NCI-H69 (cell line): ENCODE measurements around the gene FNBP1L.

Experiments
- DNase-seq: peaks from one replicate; lab custom pipeline; 2025; lab: John Stamatoyannopoulos, UW

Gene FNBP1L

GRCh38 chr1:93489756-93490155 is 41.8 kb downstream of the FNBP1L start:
- no peak for DNase-seq

GRCh38 chr1:93490357-93490756 is 42.4 kb downstream of the FNBP1L start:
- no peak for DNase-seq

DNA sequence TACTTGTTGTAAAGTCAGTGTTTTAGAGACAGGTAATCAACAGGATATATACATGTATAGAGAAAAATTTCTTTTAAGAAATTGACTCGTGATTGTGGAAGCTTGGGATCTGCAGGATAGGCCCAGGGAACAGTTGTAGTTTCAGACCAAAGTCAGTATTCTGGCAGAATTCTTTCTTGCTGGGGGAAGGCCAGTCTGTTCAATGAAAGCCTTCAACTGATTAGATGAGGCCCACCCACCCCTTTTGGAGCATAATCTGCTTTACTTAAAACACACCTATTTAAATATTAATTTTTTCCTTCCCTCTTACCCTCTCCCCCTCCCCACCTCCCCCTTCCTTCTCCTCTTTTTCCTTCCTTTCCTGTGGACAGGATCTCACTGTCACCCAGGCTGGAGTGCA is 48.0 kb downstream of the FNBP1L start:
- DNase-seq: no peak

DNA sequence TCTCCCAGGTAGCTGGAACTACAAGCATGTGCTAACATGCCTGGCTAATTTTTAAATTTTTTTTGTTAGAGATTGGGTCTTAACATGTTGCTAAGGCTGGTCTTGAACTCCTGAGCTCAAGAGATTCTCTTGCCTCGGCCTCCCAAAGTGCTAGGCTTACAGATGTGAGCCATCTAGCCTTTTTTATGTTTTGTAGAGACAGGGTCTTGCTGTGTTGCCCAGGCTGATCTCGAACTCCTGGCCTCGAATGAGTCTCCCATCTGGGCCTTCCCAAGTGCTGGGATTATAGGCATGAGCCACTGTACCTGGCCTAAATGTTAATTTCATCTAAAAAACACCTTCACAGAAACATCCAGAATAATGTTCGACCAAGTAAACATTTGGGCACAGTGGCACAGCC is 48.6 kb downstream of the FNBP1L start:
- no peak for DNase-seq

DNA sequence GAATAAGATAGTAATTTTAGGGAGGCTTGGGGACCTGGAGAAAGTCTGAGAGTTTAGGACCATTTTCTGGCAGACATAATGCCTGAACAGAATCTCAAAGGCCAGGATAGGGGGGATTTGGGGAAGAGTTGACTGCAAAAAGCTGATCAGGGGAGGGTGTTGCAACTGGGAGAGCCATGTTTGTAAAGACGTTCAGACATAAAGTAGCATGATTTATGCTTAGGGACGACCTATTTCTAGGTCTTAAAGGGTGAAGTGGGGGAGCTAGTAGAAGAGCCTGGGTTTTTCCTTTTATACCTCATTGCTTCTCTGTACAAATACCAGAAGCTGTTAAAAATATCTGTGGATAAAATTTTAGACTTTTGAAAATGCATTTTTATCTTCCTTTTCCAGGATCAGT is 51.2 kb downstream of the FNBP1L start:
- DNase-seq: no peak

DNA sequence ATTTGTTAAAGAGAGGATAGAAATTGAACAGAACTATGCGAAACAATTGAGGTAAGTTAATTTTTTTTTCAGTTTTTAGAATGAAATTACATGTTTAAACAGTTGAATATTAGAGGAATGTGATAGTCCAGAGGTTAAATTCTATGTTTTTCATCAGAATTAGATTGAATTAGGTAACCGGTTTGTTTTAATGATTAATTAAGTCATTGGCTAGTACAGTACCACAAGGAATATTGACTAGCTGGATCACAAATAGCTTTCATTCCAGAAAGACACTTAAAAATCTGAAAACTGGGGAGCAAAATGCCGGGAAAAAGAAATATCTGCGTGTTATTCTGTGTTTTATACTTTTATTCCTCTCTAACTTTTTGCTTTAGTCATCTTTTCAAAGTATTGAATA is 51.6 kb downstream of the FNBP1L start:
- DNase-seq: no peak

- DNase-seq: no peak
Measured at GRCh38 chr1:93500275-93500674, 52.4 kb downstream of the FNBP1L start.

DNA sequence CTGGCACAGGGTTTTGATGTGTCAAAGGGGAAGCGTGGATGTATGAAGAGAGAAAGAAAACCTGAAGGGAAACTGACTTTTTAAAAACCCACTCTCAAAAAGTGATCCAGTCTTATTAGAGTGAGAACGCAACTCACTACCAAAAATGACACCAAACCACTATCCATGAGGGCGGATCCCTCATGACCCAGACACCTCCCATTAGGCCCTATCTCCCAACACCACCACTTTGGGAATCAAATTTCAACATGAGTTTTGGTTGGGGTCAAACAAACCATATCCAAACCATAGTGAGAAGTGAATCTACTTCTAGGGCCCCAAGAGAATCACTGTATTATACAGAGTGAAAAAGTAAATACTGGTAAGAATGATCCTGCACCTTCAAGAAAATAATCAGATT is 53.5 kb downstream of the FNBP1L start:
- no peak for DNase-seq

- DNase-seq: no peak
Measured at GRCh38 chr1:93501829-93502369, 54.0 kb downstream of the FNBP1L start.

DNA sequence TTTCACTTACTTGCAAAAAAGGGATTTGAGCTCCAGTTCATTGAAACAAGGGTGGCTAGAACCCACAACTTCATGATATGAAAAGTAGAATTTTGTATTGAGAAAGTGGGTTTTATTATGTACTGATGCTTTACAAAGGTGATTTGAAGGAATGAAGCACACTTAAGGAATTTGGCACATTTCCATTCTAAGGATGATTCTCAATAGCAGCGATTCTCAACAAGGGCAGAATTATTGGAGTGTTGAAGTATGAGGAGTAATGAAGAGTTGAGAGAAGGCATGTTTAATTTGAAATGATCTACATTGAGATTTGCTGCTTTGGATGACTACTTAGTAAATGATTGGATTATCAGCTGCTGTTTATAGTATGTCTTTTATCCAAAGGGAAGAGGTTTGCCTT is 54.7 kb downstream of the FNBP1L start:
- no peak for DNase-seq

GRCh38 chr1:93503163-93503562 is 55.2 kb downstream of the FNBP1L start:
- no peak for DNase-seq

GRCh38 chr1:93503816-93504215 is 55.9 kb downstream of the FNBP1L start:
- DNase-seq: no peak

DNA sequence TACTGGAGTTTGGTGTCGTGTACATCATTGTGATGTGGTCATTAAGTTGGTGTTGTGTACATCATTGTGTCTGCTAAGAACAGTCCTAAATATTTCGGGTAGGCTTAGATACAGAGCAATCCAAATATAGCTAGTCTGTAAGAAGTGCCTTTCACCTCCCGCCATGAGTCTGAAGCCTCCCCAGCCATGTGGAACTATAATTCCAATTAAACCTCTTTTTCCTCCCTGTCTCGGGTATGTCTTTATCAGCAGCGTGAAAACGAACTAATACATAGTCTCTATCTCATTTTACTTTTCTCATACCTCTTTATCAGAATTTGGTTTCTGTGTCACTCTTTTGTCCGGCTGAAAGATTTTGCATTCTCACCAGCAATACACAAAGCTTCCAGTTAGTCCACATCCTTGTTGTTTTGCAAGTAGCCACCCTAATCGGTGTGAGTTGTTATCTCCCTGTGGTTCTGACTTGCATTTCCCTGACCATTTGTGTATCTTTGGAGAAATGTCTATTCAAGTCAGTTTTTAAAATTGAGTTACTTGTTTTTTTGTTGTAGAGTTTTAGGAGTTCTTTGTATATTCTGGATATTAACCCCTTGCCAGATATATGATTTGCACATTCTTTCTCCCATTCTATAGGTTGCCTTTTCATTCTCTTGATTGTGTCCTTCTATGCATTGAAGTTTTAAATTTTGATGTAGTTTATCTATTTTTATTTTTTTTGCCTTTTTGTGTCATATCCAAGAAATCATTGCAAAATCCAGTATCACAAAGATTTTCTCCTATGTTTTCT is 56.5 kb downstream of the FNBP1L start:
- DNase-seq: no peak

DNA sequence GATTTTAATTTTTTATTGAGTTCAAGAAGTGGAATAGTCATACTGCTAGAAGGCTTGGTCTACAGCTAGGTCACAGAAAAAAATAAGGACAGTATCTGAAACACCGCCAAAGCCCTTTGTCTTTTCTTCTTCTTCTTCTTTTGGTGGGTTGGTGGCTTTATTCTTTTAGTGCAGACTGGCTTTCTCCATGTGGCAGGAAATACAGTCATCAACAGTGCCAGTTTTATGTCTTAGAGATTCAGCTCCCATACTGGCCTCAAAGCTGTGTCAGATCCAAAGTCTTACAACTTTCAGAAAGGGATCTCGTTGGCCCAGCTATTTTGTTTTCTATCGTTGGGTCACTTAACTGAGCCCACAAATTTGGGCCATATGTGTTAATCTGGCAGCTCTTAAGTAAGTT is 58.2 kb downstream of the FNBP1L start:
- no peak for DNase-seq

DNA sequence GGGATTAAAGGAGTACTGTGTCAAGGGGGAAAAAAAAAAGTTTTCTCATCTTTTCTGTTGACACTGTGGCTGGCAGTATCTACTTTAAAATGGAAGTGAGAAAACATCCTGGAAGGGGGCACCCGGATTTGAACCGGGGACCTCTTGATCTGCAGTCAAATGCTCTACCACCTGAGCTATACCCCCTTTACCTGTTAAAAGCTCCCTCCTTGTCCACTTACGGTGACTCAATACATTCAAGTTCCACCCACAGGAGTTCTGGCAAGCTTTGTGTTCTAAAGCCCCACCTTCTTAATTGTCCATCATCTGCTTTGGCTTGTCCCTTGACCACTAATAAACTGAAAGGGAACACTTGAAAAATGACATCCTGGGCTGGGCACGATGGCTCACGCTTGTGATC is 68.2 kb downstream of the FNBP1L start:
- peak; percentile 38 for DNase-seq

GRCh38 chr1:93518516-93518915 is 70.6 kb downstream of the FNBP1L start:
- no peak for DNase-seq

GRCh38 chr1:93519199-93519829 is 71.4 kb downstream of the FNBP1L start:
- peak; percentile 4 for DNase-seq

GRCh38 chr1:93521618-93522017 is 73.7 kb downstream of the FNBP1L start:
- DNase-seq: no peak

- no peak for DNase-seq
Measured at GRCh38 chr1:93522721-93523120, 74.8 kb downstream of the FNBP1L start.

- no peak for DNase-seq
Measured at GRCh38 chr1:93525431-93525830, 77.5 kb downstream of the FNBP1L start.

GRCh38 chr1:93526431-93526830 is 78.5 kb downstream of the FNBP1L start:
- DNase-seq: no peak

DNA sequence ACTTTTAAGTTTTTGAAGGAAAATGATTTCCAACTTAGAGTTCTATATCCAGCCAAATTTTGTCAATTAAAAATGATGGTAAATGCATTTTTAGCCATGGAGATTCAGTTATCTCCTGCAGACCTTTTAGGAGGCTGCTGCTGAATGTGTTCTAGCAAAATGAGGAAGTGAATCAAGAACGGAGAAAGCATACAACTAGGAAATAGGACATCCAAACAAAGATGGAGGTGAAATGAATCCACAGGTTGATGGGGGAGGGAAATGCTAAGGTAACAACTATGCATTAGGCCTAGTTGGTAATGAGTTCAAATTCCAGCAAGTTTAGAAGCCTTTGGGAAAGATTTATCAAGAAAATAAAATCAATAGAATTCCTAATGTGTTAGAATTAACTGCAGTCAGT is 80.5 kb downstream of the FNBP1L start:
- no peak for DNase-seq

- peak; percentile 14 for DNase-seq
Measured at GRCh38 chr1:93531193-93531592, 83.3 kb downstream of the FNBP1L start.
